NCI-H2196 treated with DMSO at 0.1 percent for 48 hours (cell line): ENCODE results near the gene DCP2.

ENCODE experiments used
- DNase-seq: peaks from one replicate; lab custom pipeline; 2025; ENCODE audit not compliant: unreplicated experiment; lab: John Stamatoyannopoulos, UW

The DCP2 gene

GRCh38 chr5:112965733-112966306 lies 10.8 kb upstream of the DCP2 start:
- DNase-seq: no peak

DNA sequence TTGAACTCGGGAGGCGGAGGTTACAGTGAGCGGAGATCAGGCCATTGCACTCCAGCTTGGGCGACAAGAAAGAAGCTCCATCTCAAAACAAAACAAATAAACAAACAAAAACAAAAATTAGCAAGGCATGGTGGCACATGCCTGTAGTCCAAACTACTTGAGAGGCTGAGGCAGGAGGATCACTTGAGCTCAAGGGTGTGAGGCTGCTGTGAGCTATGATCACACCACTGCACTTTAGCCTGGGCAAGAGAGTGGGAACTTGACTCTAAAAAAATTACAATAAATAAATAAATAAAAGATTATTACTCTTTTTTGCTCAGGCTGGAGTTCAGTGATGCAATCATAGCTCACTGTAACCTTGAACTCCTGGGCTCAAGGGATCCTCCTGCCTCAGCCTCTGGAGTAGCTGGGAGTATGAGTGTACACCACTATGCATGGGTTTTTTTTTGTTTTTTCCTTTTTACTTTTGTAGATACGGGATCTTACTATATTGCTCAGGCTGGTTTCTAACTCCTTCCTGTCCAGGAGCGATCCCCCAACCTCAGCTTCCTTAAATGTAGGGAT lies 9.0 kb upstream of the DCP2 start:
- no peak for DNase-seq

GRCh38 chr5:112968411-112969106 lies 8.0 kb upstream of the DCP2 start:
- no peak for DNase-seq

GRCh38 chr5:112971276-112971675 lies 5.3 kb upstream of the DCP2 start:
- DNase-seq: no peak

GRCh38 chr5:112973036-112973435 lies 3.6 kb upstream of the DCP2 start:
- no peak for DNase-seq

GRCh38 chr5:112973904-112974303 lies 2.7 kb upstream of the DCP2 start:
- no peak for DNase-seq

DNA sequence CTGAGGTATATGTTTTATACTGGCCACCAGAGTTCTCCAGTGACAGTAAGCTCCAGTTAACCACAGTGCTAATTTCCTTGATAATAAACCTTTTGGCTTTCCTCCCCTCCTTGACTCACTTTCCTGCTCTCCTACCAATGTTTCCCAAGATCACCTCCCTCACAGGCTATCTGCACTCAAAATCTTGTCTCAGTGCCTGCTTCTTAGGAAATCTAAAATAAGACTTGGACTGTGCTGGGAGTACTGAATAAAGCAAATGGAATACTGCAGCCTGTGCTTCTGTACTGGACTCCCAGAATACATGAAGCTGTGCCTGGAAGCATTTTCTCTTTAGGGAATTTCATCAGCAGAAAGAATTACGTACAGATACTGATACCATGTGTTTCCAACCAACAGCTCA lies 1.7 kb upstream of the DCP2 start:
- no peak for DNase-seq

GRCh38 chr5:112975721-112976431 lies 722 bp upstream of the DCP2 start:
- DNase-seq: no peak

GRCh38 chr5:112977440-112977861 lies 853 bp downstream of the DCP2 start:
- no peak for DNase-seq

DNA sequence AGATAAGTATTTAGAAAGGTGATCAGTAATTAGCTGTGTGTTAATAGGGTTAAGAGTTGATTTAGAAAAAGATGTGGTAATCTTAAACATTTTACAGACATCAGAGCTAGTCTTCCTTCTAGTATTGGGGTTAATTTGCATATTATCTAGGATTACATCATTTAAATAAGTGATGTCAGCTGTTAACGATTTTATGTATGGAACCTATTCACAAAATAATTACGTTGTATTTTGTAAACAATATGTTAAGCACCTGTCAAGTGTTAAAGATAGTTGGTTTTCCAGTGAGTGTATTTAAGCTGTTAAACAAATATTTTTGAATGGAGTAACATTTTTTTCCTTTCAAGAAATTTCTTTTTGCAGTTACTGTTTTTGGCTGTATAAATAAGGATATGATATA lies 2.2 kb downstream of the DCP2 start:
- DNase-seq: no peak

DNA sequence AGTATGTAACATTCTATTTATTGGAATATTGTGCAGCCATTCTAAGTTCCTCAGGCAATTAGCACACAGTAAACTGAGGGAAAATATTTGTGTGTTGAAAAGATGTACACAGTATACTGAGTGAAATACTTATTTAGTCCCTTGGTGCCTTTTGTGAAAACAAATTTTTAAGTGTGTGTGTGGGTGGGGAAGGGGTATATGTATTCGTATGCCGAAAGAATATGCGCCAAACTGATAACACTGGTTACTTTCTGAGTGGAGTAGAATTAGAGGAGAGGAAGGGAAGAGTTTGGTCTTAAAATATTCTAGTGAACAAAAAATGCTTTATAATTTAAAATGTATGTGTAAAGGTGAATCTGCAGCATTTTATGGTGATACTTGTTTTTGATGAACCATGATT lies 3.1 kb downstream of the DCP2 start:
- no peak for DNase-seq

DNA sequence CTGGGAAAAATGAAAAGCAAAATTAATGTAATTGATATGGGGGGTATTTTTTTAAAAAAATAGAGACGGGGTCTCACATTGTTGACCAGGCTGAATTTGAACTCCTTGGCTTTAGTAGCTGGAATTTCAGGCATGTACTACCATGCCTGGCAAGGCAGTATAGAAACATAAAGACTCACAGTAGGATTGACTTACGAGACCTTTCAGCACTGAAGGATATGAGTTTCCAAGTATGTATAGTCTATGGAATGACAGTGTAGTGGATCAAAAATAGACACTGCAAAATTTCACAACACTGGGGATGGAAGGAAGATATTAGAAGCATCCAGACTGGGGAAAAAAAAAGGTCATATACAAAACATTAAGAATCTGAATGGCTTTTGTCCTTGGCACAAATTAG lies 6.8 kb downstream of the DCP2 start:
- no peak for DNase-seq

DNA sequence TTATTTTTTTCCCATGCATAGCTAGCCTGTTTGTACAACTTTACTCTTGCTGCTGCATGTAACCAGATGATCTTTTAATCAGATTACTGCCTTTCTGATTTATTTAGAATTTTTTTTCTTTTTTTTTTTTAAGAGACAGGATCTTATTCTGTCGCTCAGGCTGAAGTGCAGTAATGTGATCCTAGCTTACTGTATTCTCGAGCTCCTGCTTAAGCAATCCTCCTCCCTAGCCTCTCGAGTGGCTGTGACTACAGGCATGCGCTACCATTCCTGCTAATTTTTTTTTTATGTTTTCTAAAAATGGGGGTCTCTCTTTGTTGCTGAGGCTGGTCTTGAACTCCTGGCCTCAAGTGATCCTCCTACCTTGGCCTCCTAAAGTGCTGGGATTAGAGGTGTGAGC lies 9.6 kb downstream of the DCP2 start:
- DNase-seq: no peak

- no peak for DNase-seq
These were observed 19.4 kb downstream of the DCP2 start for GRCh38 chr5:112995764-112996618.

DNA sequence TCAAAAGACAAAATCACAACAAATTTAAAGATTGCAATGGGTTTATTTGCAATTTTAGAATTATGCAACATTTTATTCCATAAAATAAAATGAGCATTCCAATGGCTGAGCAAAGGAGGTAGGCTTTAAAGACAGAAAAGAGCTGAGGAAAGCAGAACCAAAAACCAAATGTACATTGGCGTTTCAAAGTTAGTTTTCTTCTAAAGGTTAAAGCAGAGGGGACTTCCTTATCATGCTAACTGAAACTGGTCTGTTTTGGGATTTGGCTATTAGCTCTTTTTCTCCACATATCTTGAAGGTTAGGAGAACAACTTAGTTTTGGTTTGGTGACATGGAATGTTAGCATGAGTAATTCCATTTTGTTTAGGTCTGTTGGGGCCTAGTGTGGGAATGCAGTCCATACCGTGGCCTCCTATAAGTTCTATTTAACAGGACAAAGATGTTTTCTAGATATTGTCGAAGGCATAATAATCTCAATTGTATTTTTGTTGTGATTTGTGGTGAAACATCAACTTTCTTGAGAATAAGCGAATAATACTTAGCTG lies 20.3 kb downstream of the DCP2 start:
- DNase-seq: no peak

GRCh38 chr5:112998296-112998695 lies 21.7 kb downstream of the DCP2 start:
- DNase-seq: no peak

DNA sequence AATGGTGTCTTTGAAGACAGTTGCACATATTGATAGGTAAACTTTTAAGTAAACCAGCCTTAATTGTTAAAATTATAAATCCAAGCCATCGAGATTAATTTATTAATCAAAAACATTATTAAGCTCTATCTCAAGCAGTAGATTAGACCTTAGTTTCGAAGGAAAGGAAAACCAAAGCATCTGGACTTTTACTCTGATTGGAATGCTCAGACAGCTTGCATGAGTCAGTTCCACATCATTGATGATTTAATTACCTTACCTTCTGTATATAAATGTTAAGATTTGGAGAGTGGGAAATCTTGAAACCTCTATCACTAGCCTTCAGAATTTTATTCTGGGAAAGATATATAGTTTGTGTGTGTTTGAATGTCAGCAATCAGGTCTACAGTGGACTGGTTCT lies 23.9 kb downstream of the DCP2 start:
- DNase-seq: no peak

GRCh38 chr5:113002423-113002822 lies 25.8 kb downstream of the DCP2 start:
- DNase-seq: no peak

GRCh38 chr5:113003763-113004162 lies 27.2 kb downstream of the DCP2 start:
- no peak for DNase-seq

DNA sequence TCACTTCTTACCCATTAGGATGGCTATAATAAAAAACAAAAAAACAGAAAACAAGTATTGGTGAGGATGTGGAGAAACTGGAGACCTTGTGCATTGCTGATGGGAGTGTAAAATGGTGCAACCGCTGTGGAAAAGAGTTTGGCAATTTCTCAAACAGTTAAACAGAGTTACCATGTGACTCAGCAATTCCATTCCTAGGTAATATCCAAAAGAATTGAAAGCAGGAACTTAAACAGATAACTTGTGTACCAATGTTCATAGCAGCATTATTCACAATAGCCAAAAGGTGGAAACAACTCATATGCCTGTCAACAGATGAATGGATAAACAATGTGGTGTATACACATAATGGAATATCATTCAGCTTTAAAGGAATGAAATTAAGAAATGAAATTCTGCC lies 28.9 kb downstream of the DCP2 start:
- no peak for DNase-seq
